ENCODE results near the gene ABCC1. TPM values are rescaled to one million over a fixed set of nuclear protein-coding genes. Genes with fewer than 3 reads are reported as not detected.

Gene ABCC1
- total and polyA plus RNA-seq, 2 of the 4 experiments (the other 2 are of a cell fraction) = 39.4 to 66.0 TPM

- peak overlapping the region; percentile 8; the same call in 1 of the 2 replicates for H4K5ac ChIP-seq (ENCODE audit: low read depth, low read length)
- BruUV-seq (replicated peaks) = no TSS peak
- peak overlapping the region; percentile 87 for H3K14ac ChIP-seq (replicated peaks; ENCODE audit: low read depth, low read length)
- peak overlapping the region; percentile 49 for H2BK5ac ChIP-seq (ENCODE audit: low read depth, low read length, poor library complexity, severe bottlenecking)
- no peaks in the 10 kb centered on the region for H3K27me3 ChIP-seq (ENCODE audit: control insufficient read depth, insufficient read depth, low read length)
- H4K20me1 ChIP-seq (ENCODE audit: insufficient read depth, low read length) = peaks cover 19% of the 10 kb centered on the region
- intact Hi-C loops (cut with micrococcal nuclease) = no loop called here
- in situ Hi-C loops (cut with MboI; ENCODE audit: low sequenced_read_pairs) = no loop called here
- DNase-seq (peak; percentile 41), ATAC-seq (ENCODE audit: low read depth) (no peak)
- no peak overlapping the region for H3K56ac ChIP-seq (ENCODE audit: extremely low read depth, insufficient read depth, low read length)
- H3K9me3 ChIP-seq (ENCODE audit: control insufficient read depth, insufficient read depth, low read length) = no peaks in the 10 kb centered on the region
- peak overlapping the region; percentile 74 for H2BK15ac ChIP-seq (ENCODE audit: low read depth, low read length)
- peak overlapping the region; percentile 68 for H3K27ac ChIP-seq (ENCODE audit: insufficient read depth, low read length)
- peak overlapping the region; percentile 57 for H2AFZ ChIP-seq (replicated peaks; ENCODE audit: low read length, poor library complexity)
- 91% methylated on average over 15 of the region's 31 CpGs; no CpG with 5 or more reads in 1 of the 2 experiments for WGBS, 2 experiments (ENCODE audit: extremely low coverage in 2 of 2, insufficient read length in 1 of 2)
- peaks cover 79% of the 10 kb centered on the region for H3K36me3 ChIP-seq (ENCODE audit: control insufficient read depth, insufficient read depth, low read length)
- peak overlapping the region; percentile 22 to 67; a peak in 3 of 4 replicates for H4K8ac ChIP-seq (ENCODE audit: low read depth in 2 of 2, low read length in 2 of 2)
- peak overlapping the region; percentile 91 for H3K4ac ChIP-seq (ENCODE audit: low read depth, low read length)
- CTCF ChIA-PET = interaction anchor here (1.0 kb wide), 1 partner anchor 473 kb away, joined by 3 read pairs; no protein-coding TSS in a partner anchor
- peak overlapping the region; percentile 27; the same call in 1 of the 2 replicates for H3K18ac ChIP-seq (ENCODE audit: low read depth, low read length)
- H3K4me1 ChIP-seq (ENCODE audit: control insufficient read depth, insufficient read depth, low read length) = peaks cover 32% of the 10 kb centered on the region
- peak overlapping the region; percentile 6; the same call in 1 of the 2 replicates for H3K9ac ChIP-seq (ENCODE audit: low read depth, low read length)
- peak overlapping the region; percentile 72 for H2BK20ac ChIP-seq (ENCODE audit: low read depth, low read length)
- no peak overlapping the region for H3K4me2 ChIP-seq (ENCODE audit: low read depth, low read length)
- peaks cover 34 to 80% of the 10 kb centered on the region in 2 experiments for H3K79me1 ChIP-seq (ENCODE audit: low read depth in 1 of 2, low read length in 2 of 2)
- H2AK9ac ChIP-seq (replicated peaks; ENCODE audit: low read depth, low read length, poor library complexity) = peak overlapping the region; percentile 57
- H3K9me1 ChIP-seq (ENCODE audit: insufficient read depth, low read length) = peaks cover 43% of the 10 kb centered on the region
- no peak for TF ChIP-seq MAFK (IDR thresholded peaks at IDR 0.05; ENCODE audit: low read depth, low read length)
- TF ChIP-seq CEBPB (IDR thresholded peaks at IDR 0.05; ENCODE audit: low read depth, low read length) = 0 out of 2 replicates have a peak, but pooled peaks have one; percentile 42
- H2BK120ac ChIP-seq (ENCODE audit: low read depth, low read length) = peak overlapping the region; percentile 90
- POLR2A ChIA-PET (ENCODE audit: unreplicated experiment) = no interaction called here
- peak overlapping the region; percentile 78 for H4K91ac ChIP-seq (ENCODE audit: insufficient read depth, low read depth, low read length)
- H2AK5ac ChIP-seq (ENCODE audit: low read depth, low read length) = peak overlapping the region; percentile 79
- dilution Hi-C loops (cut with HindIII; ENCODE audit: low sequenced_read_pairs, unreplicated experiment) = no loop called here
- no peak overlapping the region for H3K4me3 ChIP-seq (ENCODE audit: insufficient read depth, low read depth, low read length)
- peak overlapping the region; percentile 45; the same call in 1 of the 2 replicates for H3K23ac ChIP-seq (ENCODE audit: low read depth, low read length)
These were observed 126.3 kb downstream of the ABCC1 start for GRCh38 chr16:16075488-16076422.

Data from IMR-90 (cell line).